ENCODE results near the gene CSMD2.

CSMD2 gene

GRCh38 chr1:33826711-33827110, 338.3 kb downstream of the CSMD2 start:
- Histone ChIP-seq H3K9ac (ENCODE audit: low read length) (no peak overlapping the region), H3K9me3 (ENCODE audit: control insufficient read depth, insufficient read depth, low read depth, low read length) (peaks cover 16% of the 10 kb centered on the region), H3K4me1 (ENCODE audit: control insufficient read depth, insufficient read depth, low read length) (no peaks in the 10 kb centered on the region), H3K4me3 (ENCODE audit: low read depth, low read length) (no peak overlapping the region), H3K27ac (ENCODE audit: low read depth, low read length) (no peak overlapping the region), H3K27me3 (ENCODE audit: control insufficient read depth, insufficient read depth, low read length) (no peaks in the 10 kb centered on the region), H3K36me3 (ENCODE audit: control insufficient read depth, insufficient read depth, low read length) (no peaks in the 10 kb centered on the region; the same call in 1 of the 2 replicates)

GRCh38 chr1:33826311-33826710, 338.7 kb downstream of the CSMD2 start:
- Histone ChIP-seq H3K36me3 (ENCODE audit: control insufficient read depth, insufficient read depth, low read length) (no peaks in the 10 kb centered on the region; the same call in 1 of the 2 replicates), H3K27ac (ENCODE audit: low read depth, low read length) (no peak overlapping the region), H3K4me3 (ENCODE audit: low read depth, low read length) (no peak overlapping the region), H3K9ac (ENCODE audit: low read length) (no peak overlapping the region), H3K27me3 (ENCODE audit: control insufficient read depth, insufficient read depth, low read length) (no peaks in the 10 kb centered on the region), H3K4me1 (ENCODE audit: control insufficient read depth, insufficient read depth, low read length) (no peaks in the 10 kb centered on the region), H3K9me3 (ENCODE audit: control insufficient read depth, insufficient read depth, low read depth, low read length) (peaks cover 16% of the 10 kb centered on the region)

- Histone ChIP-seq H3K36me3 (ENCODE audit: control insufficient read depth, insufficient read depth, low read length) (no peaks in the 10 kb centered on the region; the same call in 1 of the 2 replicates), H3K9ac (ENCODE audit: low read length) (no peak overlapping the region), H3K27ac (ENCODE audit: low read depth, low read length) (no peak overlapping the region), H3K4me1 (ENCODE audit: control insufficient read depth, insufficient read depth, low read length) (no peaks in the 10 kb centered on the region), H3K4me3 (ENCODE audit: low read depth, low read length) (no peak overlapping the region), H3K27me3 (ENCODE audit: control insufficient read depth, insufficient read depth, low read length) (no peaks in the 10 kb centered on the region), H3K9me3 (ENCODE audit: control insufficient read depth, insufficient read depth, low read depth, low read length) (peaks cover 16% of the 10 kb centered on the region)
Observed at GRCh38 chr1:33825506-33825905, 339.5 kb downstream of the CSMD2 start.

- no peaks in the 10 kb centered on the region; the same call in 1 of the 2 replicates for H3K36me3 ChIP-seq (ENCODE audit: control insufficient read depth, insufficient read depth, low read length)
- no peaks in the 10 kb centered on the region for H3K27me3 ChIP-seq (ENCODE audit: control insufficient read depth, insufficient read depth, low read length)
- no peaks in the 10 kb centered on the region for H3K4me1 ChIP-seq (ENCODE audit: control insufficient read depth, insufficient read depth, low read length)
- H3K27ac ChIP-seq (ENCODE audit: low read depth, low read length): no peak overlapping the region
- peaks cover 16% of the 10 kb centered on the region for H3K9me3 ChIP-seq (ENCODE audit: control insufficient read depth, insufficient read depth, low read depth, low read length)
- no peak overlapping the region for H3K4me3 ChIP-seq (ENCODE audit: low read depth, low read length)
- no peak overlapping the region for H3K9ac ChIP-seq (ENCODE audit: low read length)
Observed at GRCh38 chr1:33824971-33825370, 340.1 kb downstream of the CSMD2 start.

- Histone ChIP-seq H3K27me3 (ENCODE audit: control insufficient read depth, insufficient read depth, low read length) (no peaks in the 10 kb centered on the region), H3K4me3 (ENCODE audit: low read depth, low read length) (no peak overlapping the region), H3K4me1 (ENCODE audit: control insufficient read depth, insufficient read depth, low read length) (no peaks in the 10 kb centered on the region), H3K27ac (ENCODE audit: low read depth, low read length) (no peak overlapping the region), H3K9me3 (ENCODE audit: control insufficient read depth, insufficient read depth, low read depth, low read length) (peaks cover 10% of the 10 kb centered on the region), H3K36me3 (ENCODE audit: control insufficient read depth, insufficient read depth, low read length) (no peaks in the 10 kb centered on the region; the same call in 1 of the 2 replicates), H3K9ac (ENCODE audit: low read length) (no peak overlapping the region)
Observed at GRCh38 chr1:33824321-33824720, 340.7 kb downstream of the CSMD2 start.

- no peak overlapping the region for H3K9ac ChIP-seq (ENCODE audit: low read length)
- no peaks in the 10 kb centered on the region for H3K27me3 ChIP-seq (ENCODE audit: control insufficient read depth, insufficient read depth, low read length)
- peaks cover 5% of the 10 kb centered on the region for H3K9me3 ChIP-seq (ENCODE audit: control insufficient read depth, insufficient read depth, low read depth, low read length)
- no peaks in the 10 kb centered on the region for H3K4me1 ChIP-seq (ENCODE audit: control insufficient read depth, insufficient read depth, low read length)
- no peaks in the 10 kb centered on the region; the same call in 1 of the 2 replicates for H3K36me3 ChIP-seq (ENCODE audit: control insufficient read depth, insufficient read depth, low read length)
- H3K27ac ChIP-seq (ENCODE audit: low read depth, low read length): no peak overlapping the region
- no peak overlapping the region for H3K4me3 ChIP-seq (ENCODE audit: low read depth, low read length)
Observed at GRCh38 chr1:33823830-33824229, 341.2 kb downstream of the CSMD2 start.

GRCh38 chr1:33823401-33823800, 341.6 kb downstream of the CSMD2 start:
- Histone ChIP-seq H3K9me3 (ENCODE audit: control insufficient read depth, insufficient read depth, low read depth, low read length) (peaks cover 1% of the 10 kb centered on the region; the same call in 1 of the 2 replicates), H3K4me3 (ENCODE audit: low read depth, low read length) (no peak overlapping the region), H3K9ac (ENCODE audit: low read length) (no peak overlapping the region), H3K4me1 (ENCODE audit: control insufficient read depth, insufficient read depth, low read length) (no peaks in the 10 kb centered on the region), H3K27me3 (ENCODE audit: control insufficient read depth, insufficient read depth, low read length) (no peaks in the 10 kb centered on the region), H3K27ac (ENCODE audit: low read depth, low read length) (no peak overlapping the region), H3K36me3 (ENCODE audit: control insufficient read depth, insufficient read depth, low read length) (no peaks in the 10 kb centered on the region; the same call in 1 of the 2 replicates)

GRCh38 chr1:33822396-33822795, 342.6 kb downstream of the CSMD2 start:
- H3K4me3 ChIP-seq (ENCODE audit: low read depth, low read length): no peak overlapping the region
- H3K4me1 ChIP-seq (ENCODE audit: control insufficient read depth, insufficient read depth, low read length): no peaks in the 10 kb centered on the region
- no peak overlapping the region for H3K9ac ChIP-seq (ENCODE audit: low read length)

GRCh38 chr1:33821291-33821690, 343.7 kb downstream of the CSMD2 start:
- Histone ChIP-seq H3K27me3 (ENCODE audit: control insufficient read depth, insufficient read depth, low read length) (no peaks in the 10 kb centered on the region), H3K36me3 (ENCODE audit: control insufficient read depth, insufficient read depth, low read length) (no peaks in the 10 kb centered on the region; the same call in 1 of the 2 replicates), H3K9ac (ENCODE audit: low read length) (no peak overlapping the region), H3K27ac (ENCODE audit: low read depth, low read length) (no peak overlapping the region), H3K4me3 (ENCODE audit: low read depth, low read length) (no peak overlapping the region), H3K4me1 (ENCODE audit: control insufficient read depth, insufficient read depth, low read length) (no peaks in the 10 kb centered on the region), H3K9me3 (ENCODE audit: control insufficient read depth, insufficient read depth, low read depth, low read length) (no peaks in the 10 kb centered on the region)

More at GRCh38 chr1:33822396-33822795, 342.6 kb downstream of the CSMD2 start:
- Histone ChIP-seq H3K36me3 (ENCODE audit: control insufficient read depth, insufficient read depth, low read length) (no peaks in the 10 kb centered on the region; the same call in 1 of the 2 replicates), H3K27ac (ENCODE audit: low read depth, low read length) (no peak overlapping the region), H3K9me3 (ENCODE audit: control insufficient read depth, insufficient read depth, low read depth, low read length) (no peaks in the 10 kb centered on the region), H3K27me3 (ENCODE audit: control insufficient read depth, insufficient read depth, low read length) (no peaks in the 10 kb centered on the region)

- Histone ChIP-seq H3K9me3 (ENCODE audit: control insufficient read depth, insufficient read depth, low read depth, low read length) (no peaks in the 10 kb centered on the region), H3K36me3 (ENCODE audit: control insufficient read depth, insufficient read depth, low read length) (no peaks in the 10 kb centered on the region; the same call in 1 of the 2 replicates), H3K27ac (ENCODE audit: low read depth, low read length) (no peak overlapping the region), H3K27me3 (ENCODE audit: control insufficient read depth, insufficient read depth, low read length) (no peaks in the 10 kb centered on the region), H3K4me3 (ENCODE audit: low read depth, low read length) (no peak overlapping the region), H3K4me1 (ENCODE audit: control insufficient read depth, insufficient read depth, low read length) (no peaks in the 10 kb centered on the region), H3K9ac (ENCODE audit: low read length) (no peak overlapping the region)
Observed at GRCh38 chr1:33820804-33821203, 344.2 kb downstream of the CSMD2 start.

GRCh38 chr1:33819913-33820311, 345.1 kb downstream of the CSMD2 start:
- Histone ChIP-seq H3K4me1 (ENCODE audit: control insufficient read depth, insufficient read depth, low read length) (no peaks in the 10 kb centered on the region), H3K36me3 (ENCODE audit: control insufficient read depth, insufficient read depth, low read length) (no peaks in the 10 kb centered on the region), H3K4me3 (ENCODE audit: low read depth, low read length) (no peak overlapping the region)

More at GRCh38 chr1:33819913-33820311, 345.1 kb downstream of the CSMD2 start:
- H3K27me3 ChIP-seq (ENCODE audit: control insufficient read depth, insufficient read depth, low read length): no peaks in the 10 kb centered on the region
- H3K27ac ChIP-seq (ENCODE audit: low read depth, low read length): no peak overlapping the region
- no peak overlapping the region for H3K9ac ChIP-seq (ENCODE audit: low read length)
- H3K9me3 ChIP-seq (ENCODE audit: control insufficient read depth, insufficient read depth, low read depth, low read length): no peaks in the 10 kb centered on the region
